Fibroblast of pulmonary artery (primary cell): ENCODE data around the gene ZFYVE19.

Experiments used
- DNase-seq: peaks from one replicate; pipeline ENCODE4 v3.0.0-alpha.2; 2010; ENCODE audit warnings: low read depth
- H3K4me3 ChIP-seq: replicated peaks from 2 replicates; pipeline ENCODE4 v1.5.1; 2011; ENCODE audit warnings: low read depth, mild to moderate bottlenecking, control low read depth, low read length, moderate library complexity
- TF ChIP-seq, protein P1 (sequence below): IDR thresholded peaks from 2 replicates; pipeline ENCODE4 v1.5.1; 2011; ENCODE audit warnings: mild to moderate bottlenecking, control low read depth, low read length, inconsistent platforms; ENCODE audit errors: missing control alignments

Gene ZFYVE19

DNA sequence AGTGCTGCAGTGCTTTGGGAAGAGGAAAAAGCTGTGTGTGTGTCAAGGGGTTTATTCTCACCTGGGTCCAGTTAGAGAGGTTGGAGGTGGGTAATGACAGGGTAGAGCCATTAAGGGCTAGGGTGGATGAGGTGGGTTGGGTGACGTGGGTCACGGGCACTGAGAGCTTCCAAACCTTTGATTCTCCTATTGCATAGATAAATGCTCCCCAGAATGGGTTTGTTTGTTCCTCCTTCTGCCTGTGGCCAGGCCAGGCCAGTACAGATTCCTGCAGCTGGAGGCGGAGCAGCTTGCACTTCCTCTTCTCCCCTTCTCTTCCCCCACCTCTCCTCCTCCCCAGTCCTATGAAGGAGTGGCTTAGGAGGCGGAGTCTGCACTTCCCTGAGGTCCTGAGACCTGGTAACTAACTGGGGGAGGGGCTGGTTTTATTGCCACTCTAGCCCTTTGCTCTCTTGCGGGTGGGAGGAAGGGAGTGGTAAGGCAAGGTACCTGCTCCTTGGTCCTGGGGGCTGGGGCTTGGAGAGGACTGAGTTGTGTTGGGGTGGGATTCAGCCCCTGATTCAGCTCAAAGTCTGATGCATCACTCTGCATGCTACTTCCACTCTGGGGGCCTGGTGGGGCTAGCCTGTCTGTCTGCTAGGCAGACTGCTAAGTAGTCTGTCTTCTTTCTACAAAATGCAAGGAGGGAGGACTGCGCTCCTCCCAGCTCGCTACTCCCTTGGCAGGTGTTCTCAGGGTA, 40.5 kb downstream of the ZFYVE19 start:
- peak; percentile 56 for DNase-seq
- no peak overlapping the region for H3K4me3 ChIP-seq
- TF ChIP-seq, protein P1, sequence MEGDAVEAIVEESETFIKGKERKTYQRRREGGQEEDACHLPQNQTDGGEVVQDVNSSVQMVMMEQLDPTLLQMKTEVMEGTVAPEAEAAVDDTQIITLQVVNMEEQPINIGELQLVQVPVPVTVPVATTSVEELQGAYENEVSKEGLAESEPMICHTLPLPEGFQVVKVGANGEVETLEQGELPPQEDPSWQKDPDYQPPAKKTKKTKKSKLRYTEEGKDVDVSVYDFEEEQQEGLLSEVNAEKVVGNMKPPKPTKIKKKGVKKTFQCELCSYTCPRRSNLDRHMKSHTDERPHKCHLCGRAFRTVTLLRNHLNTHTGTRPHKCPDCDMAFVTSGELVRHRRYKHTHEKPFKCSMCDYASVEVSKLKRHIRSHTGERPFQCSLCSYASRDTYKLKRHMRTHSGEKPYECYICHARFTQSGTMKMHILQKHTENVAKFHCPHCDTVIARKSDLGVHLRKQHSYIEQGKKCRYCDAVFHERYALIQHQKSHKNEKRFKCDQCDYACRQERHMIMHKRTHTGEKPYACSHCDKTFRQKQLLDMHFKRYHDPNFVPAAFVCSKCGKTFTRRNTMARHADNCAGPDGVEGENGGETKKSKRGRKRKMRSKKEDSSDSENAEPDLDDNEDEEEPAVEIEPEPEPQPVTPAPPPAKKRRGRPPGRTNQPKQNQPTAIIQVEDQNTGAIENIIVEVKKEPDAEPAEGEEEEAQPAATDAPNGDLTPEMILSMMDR, result no peak

DNA sequence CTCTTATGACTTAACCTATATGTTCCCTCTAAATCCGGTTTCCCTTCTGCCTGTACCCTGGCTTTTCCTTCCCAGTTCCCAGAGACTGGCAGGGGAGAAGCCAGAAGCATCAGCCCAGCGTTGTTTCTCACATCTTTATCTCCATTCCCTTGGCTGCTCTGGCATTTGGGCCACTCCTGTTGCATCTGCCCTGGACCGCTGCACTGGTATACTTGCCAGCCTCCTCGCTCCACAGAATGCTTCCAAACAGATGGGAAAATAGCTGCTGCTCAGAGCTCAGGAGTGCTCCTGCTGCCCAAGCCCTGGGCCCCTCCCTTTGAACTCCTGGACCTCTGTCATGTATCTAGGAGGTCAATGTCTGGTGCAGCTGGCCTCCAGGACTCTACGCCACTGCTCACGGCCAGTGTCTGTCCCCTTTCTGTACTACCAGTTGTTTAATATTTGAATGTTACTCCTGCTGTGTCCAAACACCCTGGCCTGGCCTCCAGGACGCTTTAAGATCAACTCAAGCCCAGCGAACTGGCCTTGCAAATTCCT, 43.8 kb downstream of the ZFYVE19 start:
- no peak overlapping the region for H3K4me3 ChIP-seq
- DNase-seq, result no peak
- TF ChIP-seq, protein P1, result no peak

DNA sequence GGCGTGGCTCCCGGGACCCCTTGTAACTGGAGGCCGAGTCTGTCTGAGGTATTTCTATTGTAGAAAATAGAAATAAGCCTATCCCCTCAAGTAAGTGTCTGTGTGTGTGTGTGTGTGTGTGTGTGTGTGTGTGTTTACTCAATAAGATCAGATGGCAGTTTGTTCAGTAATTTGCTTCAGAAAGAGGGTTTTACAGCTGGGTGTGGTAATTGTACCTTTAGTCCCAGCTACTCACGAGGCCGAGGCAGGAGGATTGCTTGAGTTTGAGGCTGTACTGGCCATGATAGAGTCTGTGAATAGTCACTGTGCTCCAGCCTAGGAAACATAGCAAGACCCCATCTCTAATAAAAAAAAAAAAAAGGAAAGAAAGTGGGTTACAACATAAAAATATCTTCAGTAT, 45.6 kb downstream of the ZFYVE19 start:
- TF ChIP-seq, protein P1, result no peak

DNA sequence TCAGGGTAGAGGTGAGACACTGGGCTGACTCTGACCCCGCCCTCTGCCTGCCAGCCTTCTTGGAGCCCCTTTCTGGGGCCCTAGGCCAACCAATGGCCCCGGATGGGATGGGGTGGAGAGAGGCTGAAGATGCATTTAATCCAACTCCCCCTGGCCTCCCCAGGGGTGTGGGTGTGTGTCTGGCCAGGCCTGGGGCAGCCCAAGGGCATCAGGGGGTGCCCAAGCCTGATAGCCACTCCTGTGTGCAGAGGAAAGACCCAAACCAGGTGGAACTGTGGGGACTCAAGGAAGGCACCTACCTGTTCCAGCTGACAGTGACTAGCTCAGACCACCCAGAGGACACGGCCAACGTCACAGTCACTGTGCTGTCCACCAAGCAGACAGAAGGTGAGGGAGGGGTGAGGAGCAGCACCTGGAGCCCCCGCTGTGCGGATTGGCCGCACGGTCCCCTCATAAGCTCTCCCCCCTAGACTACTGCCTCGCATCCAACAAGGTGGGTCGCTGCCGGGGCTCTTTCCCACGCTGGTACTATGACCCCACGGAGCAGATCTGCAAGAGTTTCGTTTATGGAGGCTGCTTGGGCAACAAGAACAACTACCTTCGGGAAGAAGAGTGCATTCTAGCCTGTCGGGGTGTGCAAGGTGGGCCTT, 46.5 kb downstream of the ZFYVE19 start:
- DNase-seq, result no peak
- no peak overlapping the region for H3K4me3 ChIP-seq
- TF ChIP-seq, protein P1, result no peak

More for the DNA sequence above, 45.6 kb downstream of the ZFYVE19 start:
- DNase-seq, result no peak
- no peak overlapping the region for H3K4me3 ChIP-seq

DNA sequence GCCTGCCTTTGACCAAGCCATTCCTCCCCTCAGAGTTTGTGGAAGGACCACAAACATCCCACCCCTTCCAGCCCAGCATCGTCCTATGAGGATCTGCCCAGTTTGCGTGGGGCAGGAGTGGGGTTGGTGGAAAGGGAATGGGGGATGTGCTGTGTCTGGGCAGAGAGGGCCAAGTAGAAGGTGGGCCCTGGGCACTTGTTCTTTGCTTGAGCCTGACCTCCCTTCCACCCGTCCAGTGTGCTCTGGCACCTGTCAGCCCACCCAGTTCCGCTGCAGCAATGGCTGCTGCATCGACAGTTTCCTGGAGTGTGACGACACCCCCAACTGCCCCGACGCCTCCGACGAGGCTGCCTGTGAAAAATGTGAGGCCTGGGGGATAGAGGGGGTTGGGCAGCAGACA, 47.3 kb downstream of the ZFYVE19 start:
- no peak overlapping the region for H3K4me3 ChIP-seq
- TF ChIP-seq, protein P1, result no peak
- DNase-seq, result no peak

DNA sequence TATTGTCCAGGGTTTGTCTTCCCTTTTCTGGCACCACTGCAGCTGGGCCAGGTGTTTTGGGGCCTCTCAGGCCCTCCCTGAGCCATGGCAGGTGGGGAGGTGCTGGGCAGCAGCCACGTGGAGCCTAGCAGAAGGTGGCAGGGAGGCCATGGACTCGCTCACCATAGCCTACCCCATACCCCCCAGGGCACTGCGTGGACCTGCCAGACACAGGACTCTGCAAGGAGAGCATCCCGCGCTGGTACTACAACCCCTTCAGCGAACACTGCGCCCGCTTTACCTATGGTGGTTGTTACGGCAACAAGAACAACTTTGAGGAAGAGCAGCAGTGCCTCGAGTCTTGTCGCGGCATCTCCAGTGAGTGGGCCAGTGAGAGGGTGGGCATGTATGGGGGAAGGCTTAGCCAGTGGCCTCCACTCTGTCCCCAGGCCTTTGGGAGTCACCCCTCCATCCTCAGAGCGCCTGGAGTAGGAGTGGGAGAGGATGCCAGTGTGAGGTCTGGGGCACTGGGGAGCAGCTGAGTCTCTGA, 48.9 kb downstream of the ZFYVE19 start:
- TF ChIP-seq, protein P1, result no peak
- H3K4me3 ChIP-seq, result no peak overlapping the region
- no peak for DNase-seq
